Nephron progenitor cell (in vitro differentiated cells): Measurements from ENCODE around the gene LCLAT1.

ENCODE experiments used
- DNase-seq: peaks from one replicate; pipeline ENCODE4 v3.0.0; 2021
- H3K27ac Mint-ChIP-seq: 2 replicates; pipeline ENCODE4 v1.8.0; 2021; ENCODE audit warnings: mild to moderate bottlenecking, moderate library complexity, mixed read lengths
- H3K27me3 Mint-ChIP-seq: 2 replicates; pipeline ENCODE4 v1.8.0; 2021; ENCODE audit warnings: mild to moderate bottlenecking, low read depth, mixed read lengths; ENCODE audit not compliant: poor library complexity
- H3K36me3 Mint-ChIP-seq: 2 replicates; pipeline ENCODE4 v1.8.0; 2021; ENCODE audit warnings: low read depth, mixed read lengths
- H3K4me1 Mint-ChIP-seq: 2 replicates; pipeline ENCODE4 v1.8.0; 2021; ENCODE audit warnings: mixed read lengths
- H3K4me3 Mint-ChIP-seq: 2 replicates; pipeline ENCODE4 v1.8.0; 2021; ENCODE audit warnings: mild to moderate bottlenecking, moderate library complexity, mixed read lengths
- H3K9me3 Mint-ChIP-seq: 2 replicates; pipeline ENCODE4 v1.8.0; 2021; ENCODE audit warnings: mild to moderate bottlenecking, moderate library complexity, mixed read lengths
- TF ChIP-seq, protein P1 (sequence below): fragments of 200-600 bp; sonication (generic); IDR thresholded peaks from 2 replicates; pipeline ENCODE4 v1.5.0; 2021; ENCODE audit warnings: antibody characterized with exemption

Gene LCLAT1

DNA sequence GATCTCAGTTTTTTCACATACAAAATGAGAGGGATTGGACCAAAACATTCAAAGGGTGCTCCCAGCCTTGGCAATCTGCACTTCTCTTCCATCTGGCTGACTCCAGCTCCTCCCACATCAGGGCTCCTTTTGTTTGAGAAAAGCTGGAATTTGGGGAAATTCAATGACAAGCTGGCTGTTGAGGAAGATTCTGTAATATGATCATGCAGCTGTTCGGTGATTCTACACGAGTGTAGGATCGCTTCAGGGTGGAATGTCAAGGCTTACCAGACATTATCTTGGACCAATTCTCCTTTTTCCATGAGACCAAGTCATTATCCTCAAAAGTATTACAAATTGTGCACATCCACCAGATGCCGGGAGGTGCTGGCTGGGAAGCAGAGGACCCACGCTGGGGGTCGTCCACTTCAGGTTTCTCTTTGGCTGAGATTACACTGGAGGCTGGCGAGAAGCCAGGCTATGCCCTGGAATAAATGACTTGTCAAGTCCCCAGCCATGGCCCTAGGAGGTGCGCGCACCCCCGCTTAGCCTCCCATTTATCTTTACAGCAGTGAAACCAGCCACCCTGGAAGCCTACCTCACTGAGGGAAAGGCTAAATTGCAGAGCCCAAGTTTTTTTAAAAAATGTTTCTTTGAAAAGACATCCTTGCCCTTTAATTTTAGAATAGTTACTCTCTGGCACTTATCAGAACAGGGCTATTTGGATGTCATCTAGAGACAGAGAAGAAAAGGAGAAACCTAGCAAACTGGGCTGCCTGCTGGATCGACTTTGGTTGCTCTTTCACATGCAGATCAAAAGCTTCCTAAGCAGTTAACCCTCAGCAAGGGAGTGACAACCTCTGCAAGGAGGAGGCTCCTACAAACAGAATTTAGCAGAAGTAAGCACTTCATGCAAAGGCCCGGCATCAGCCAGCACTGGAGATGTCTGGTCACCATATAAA lies 42.5 kb upstream of the LCLAT1 start:
- H3K4me1 Mint-ChIP-seq: peaks cover 60% of the 10 kb centered on the region
- no peaks in the 10 kb centered on the region for H3K36me3 Mint-ChIP-seq
- peak overlapping the region; percentile 78 for H3K27ac Mint-ChIP-seq
- DNase-seq: no peak
- no peaks in the 10 kb centered on the region for H3K9me3 Mint-ChIP-seq
- peaks cover 2% of the 10 kb centered on the region for H3K27me3 Mint-ChIP-seq
- TF ChIP-seq, protein P1, sequence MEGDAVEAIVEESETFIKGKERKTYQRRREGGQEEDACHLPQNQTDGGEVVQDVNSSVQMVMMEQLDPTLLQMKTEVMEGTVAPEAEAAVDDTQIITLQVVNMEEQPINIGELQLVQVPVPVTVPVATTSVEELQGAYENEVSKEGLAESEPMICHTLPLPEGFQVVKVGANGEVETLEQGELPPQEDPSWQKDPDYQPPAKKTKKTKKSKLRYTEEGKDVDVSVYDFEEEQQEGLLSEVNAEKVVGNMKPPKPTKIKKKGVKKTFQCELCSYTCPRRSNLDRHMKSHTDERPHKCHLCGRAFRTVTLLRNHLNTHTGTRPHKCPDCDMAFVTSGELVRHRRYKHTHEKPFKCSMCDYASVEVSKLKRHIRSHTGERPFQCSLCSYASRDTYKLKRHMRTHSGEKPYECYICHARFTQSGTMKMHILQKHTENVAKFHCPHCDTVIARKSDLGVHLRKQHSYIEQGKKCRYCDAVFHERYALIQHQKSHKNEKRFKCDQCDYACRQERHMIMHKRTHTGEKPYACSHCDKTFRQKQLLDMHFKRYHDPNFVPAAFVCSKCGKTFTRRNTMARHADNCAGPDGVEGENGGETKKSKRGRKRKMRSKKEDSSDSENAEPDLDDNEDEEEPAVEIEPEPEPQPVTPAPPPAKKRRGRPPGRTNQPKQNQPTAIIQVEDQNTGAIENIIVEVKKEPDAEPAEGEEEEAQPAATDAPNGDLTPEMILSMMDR: no peak
- peak overlapping the region; percentile 7 for H3K4me3 Mint-ChIP-seq

DNA sequence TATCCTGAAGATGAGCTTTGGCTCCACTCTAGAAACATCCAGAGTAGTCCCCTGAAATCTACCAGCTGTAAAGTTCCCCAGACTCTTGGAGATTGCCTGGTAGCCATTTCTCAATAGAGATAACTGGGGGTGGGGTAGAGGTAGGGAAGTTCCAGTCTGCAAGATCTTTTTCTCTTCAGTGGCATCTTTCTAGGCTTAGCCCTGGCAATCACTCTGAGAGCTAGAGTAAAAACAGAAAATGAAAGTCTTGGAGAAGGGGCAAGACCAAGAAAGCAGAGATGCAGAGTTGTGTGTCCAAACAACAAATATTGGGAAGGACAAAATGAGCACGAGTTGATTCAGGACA lies 41.8 kb upstream of the LCLAT1 start:
- TF ChIP-seq, protein P1: no peak
- Mint-ChIP-seq H3K9me3 (no peaks in the 10 kb centered on the region), H3K4me1 (peaks cover 60% of the 10 kb centered on the region), H3K36me3 (no peaks in the 10 kb centered on the region), H3K4me3 (no peak overlapping the region), H3K27me3 (peaks cover 2% of the 10 kb centered on the region), H3K27ac (no peak overlapping the region)
- no peak for DNase-seq

GRCh38 chr2:30406853-30407252 lies 40.2 kb upstream of the LCLAT1 start:
- Mint-ChIP-seq H3K4me3 (no peak overlapping the region), H3K36me3 (no peaks in the 10 kb centered on the region)

GRCh38 chr2:30408961-30409387 lies 38.1 kb upstream of the LCLAT1 start:
- Mint-ChIP-seq H3K36me3 (no peaks in the 10 kb centered on the region), H3K4me1 (peaks cover 45% of the 10 kb centered on the region), H3K27ac (no peak overlapping the region), H3K27me3 (no peaks in the 10 kb centered on the region), H3K4me3 (no peak overlapping the region), H3K9me3 (no peaks in the 10 kb centered on the region)
- DNase-seq: no peak
- TF ChIP-seq, protein P1: no peak

More at GRCh38 chr2:30406853-30407252, 40.2 kb upstream of the LCLAT1 start:
- no peak overlapping the region for H3K27ac Mint-ChIP-seq
- DNase-seq: no peak
- peaks cover 2% of the 10 kb centered on the region for H3K27me3 Mint-ChIP-seq
- H3K4me1 Mint-ChIP-seq: peaks cover 57% of the 10 kb centered on the region
- no peaks in the 10 kb centered on the region for H3K9me3 Mint-ChIP-seq
- TF ChIP-seq, protein P1: no peak

DNA sequence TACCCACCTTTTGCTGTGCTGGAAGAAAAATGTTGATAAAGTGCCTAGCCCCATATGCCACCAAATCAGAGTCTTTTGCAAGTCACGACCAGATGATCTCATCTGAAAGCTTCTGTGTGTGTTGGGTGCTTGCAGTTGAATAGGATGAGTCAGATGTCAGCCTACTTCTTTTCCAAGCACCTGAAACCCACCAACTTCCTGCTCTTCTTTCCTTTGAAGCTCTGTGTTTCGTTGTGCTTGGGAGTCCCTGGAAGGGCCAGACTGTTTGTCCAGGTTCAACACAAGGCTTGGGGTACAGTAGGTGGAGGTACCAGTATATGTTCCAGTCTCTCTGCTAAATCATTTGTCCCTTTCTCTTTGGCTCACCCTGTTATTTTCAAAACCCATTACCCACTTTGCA lies 36.8 kb upstream of the LCLAT1 start:
- peak overlapping the region; percentile 5 for H3K27ac Mint-ChIP-seq
- peaks cover 33% of the 10 kb centered on the region for H3K4me1 Mint-ChIP-seq
- TF ChIP-seq, protein P1: no peak
- no peaks in the 10 kb centered on the region for H3K27me3 Mint-ChIP-seq
- DNase-seq: no peak
- no peaks in the 10 kb centered on the region for H3K36me3 Mint-ChIP-seq
- no peak overlapping the region for H3K4me3 Mint-ChIP-seq
- no peaks in the 10 kb centered on the region for H3K9me3 Mint-ChIP-seq
